ENCODE results near the gene KIAA1217. TPM values are rescaled to one million over a fixed set of nuclear protein-coding genes. Genes with fewer than 3 reads are reported as not detected.

KIAA1217 gene
- total RNA-seq, 1 experiment from 2014 or later: 7.8 TPM

- no peaks in the 10 kb centered on the region for H3K79me2 ChIP-seq (ENCODE audit: insufficient read depth, low read length)
- peak overlapping the region; percentile 55 for H3K4me2 ChIP-seq (ENCODE audit: low read length)
- H3K4me1 ChIP-seq (ENCODE audit: control insufficient read depth in 1 of 2, insufficient read depth in 2 of 2, low read length in 2 of 2): peaks cover 2 to 13% of the 10 kb centered on the region in 2 experiments; a peak in 2 of 4 replicates
- ChIA-PET CTCF (interaction anchor here (0.9 to 1.9 kb wide), 6 partner anchors 9 to 136 kb away, joined by 3 to 6 read pairs (median 3); no protein-coding TSS in a partner anchor), POLR2A (no interaction called here), RAD21 (ENCODE audit: low non-redundant PET in 1 of 2, low total read pairs in 2 of 2, uncharacterized antibody in 2 of 2, unreplicated experiment in 2 of 2) (no interaction called here)
- intact Hi-C loops (cut with micrococcal nuclease): loop anchor here (1.0 kb wide), 1 partner anchor 120 kb away; no protein-coding TSS in a partner anchor
- H2AFZ ChIP-seq (ENCODE audit: low read depth, low read length, poor library complexity, severe bottlenecking): no peak overlapping the region
- DNase-seq (ENCODE audit: low read depth, low spot score) (no peak), ATAC-seq (peak; percentile 58)
- H3K9ac ChIP-seq (ENCODE audit: low read length): no peak overlapping the region
- H3K4me3 ChIP-seq (replicated peaks in 1 of 2; ENCODE audit: low read depth in 1 of 2, low read length in 2 of 2): no peak overlapping the region
- TF ChIP-seq CBX3 (IDR thresholded peaks at IDR 0.05; ENCODE audit: low read depth): no peak
- TF ChIP-seq ZFX (IDR thresholded peaks at IDR 0.05): no peak
- TF ChIP-seq CEBPB (IDR thresholded peaks at IDR 0.05; ENCODE audit: low read depth): no peak
- no peak for TF ChIP-seq EZH2 (IDR thresholded peaks at IDR 0.05)
- TF ChIP-seq MAX (IDR thresholded peaks at IDR 0.05): no peak
- no peak for TF ChIP-seq SP1 (IDR thresholded peaks at IDR 0.05; ENCODE audit: low read depth)
- H3K27me3 ChIP-seq (ENCODE audit: insufficient read depth, low read length): 0 out of 2 replicates have a peak, but pooled peaks cover 5% of the 10 kb centered on the region
- no TSS peak for BruUV-seq (replicated peaks)
- H3K9me2 ChIP-seq (ENCODE audit: insufficient read depth): no peaks in the 10 kb centered on the region
- no peaks in the 10 kb centered on the region for H3K36me3 ChIP-seq (ENCODE audit: control insufficient read depth in 1 of 2, insufficient read depth in 2 of 2, low read length in 2 of 2)
- H3K27ac ChIP-seq (ENCODE audit: low read depth, low read length): no peak overlapping the region
- H3K9me3 ChIP-seq (ENCODE audit: control insufficient read depth in 1 of 2, insufficient read depth in 1 of 2, low read depth in 1 of 2, low read length in 2 of 2): no peaks in the 10 kb centered on the region
- no peaks in the 10 kb centered on the region for H4K20me1 ChIP-seq (ENCODE audit: insufficient read depth)
Observed at GRCh38 chr10:24382979-24383663, 174.2 kb downstream of the KIAA1217 start.

GRCh38 chr10:24383681-24384106 is 174.8 kb downstream of the KIAA1217 start:
- no peaks in the 10 kb centered on the region for H3K36me3 ChIP-seq (ENCODE audit: control insufficient read depth in 1 of 2, insufficient read depth in 2 of 2, low read length in 2 of 2)
- H4K20me1 ChIP-seq (ENCODE audit: insufficient read depth): no peaks in the 10 kb centered on the region
- peaks cover 2 to 13% of the 10 kb centered on the region in 2 experiments; a peak in 2 of 4 replicates for H3K4me1 ChIP-seq (ENCODE audit: control insufficient read depth in 1 of 2, insufficient read depth in 2 of 2, low read length in 2 of 2)
- peak overlapping the region; percentile 55 for H3K4me2 ChIP-seq (ENCODE audit: low read length)
- intact Hi-C loops (cut with micrococcal nuclease): loop anchor here (1.0 kb wide), 1 partner anchor 120 kb away; no protein-coding TSS in a partner anchor
- H3K4me3 ChIP-seq (replicated peaks in 1 of 2; ENCODE audit: low read depth in 1 of 2, low read length in 2 of 2): no peak overlapping the region
- no peak overlapping the region for H2AFZ ChIP-seq (ENCODE audit: low read depth, low read length, poor library complexity, severe bottlenecking)
- H3K79me2 ChIP-seq (ENCODE audit: insufficient read depth, low read length): no peaks in the 10 kb centered on the region
- ATAC-seq (peak; percentile 85), DNase-seq (ENCODE audit: low read depth, low spot score) (peak; percentile 81)
- H3K9ac ChIP-seq (ENCODE audit: low read length): no peak overlapping the region
- 0 out of 2 replicates have a peak, but pooled peaks cover 5% of the 10 kb centered on the region for H3K27me3 ChIP-seq (ENCODE audit: insufficient read depth, low read length)
- no TSS peak for BruUV-seq (replicated peaks)
- no peaks in the 10 kb centered on the region for H3K9me3 ChIP-seq (ENCODE audit: control insufficient read depth in 1 of 2, insufficient read depth in 1 of 2, low read depth in 1 of 2, low read length in 2 of 2)
- no peaks in the 10 kb centered on the region for H3K9me2 ChIP-seq (ENCODE audit: insufficient read depth)
- CTCF ChIA-PET: interaction anchor here (0.9 to 1.9 kb wide), 6 partner anchors 9 to 136 kb away, joined by 3 to 6 read pairs (median 3); no protein-coding TSS in a partner anchor
- POLR2A ChIA-PET: no interaction called here
- no peak overlapping the region for H3K27ac ChIP-seq (ENCODE audit: low read depth, low read length)
- RAD21 ChIA-PET (ENCODE audit: low non-redundant PET in 1 of 2, low total read pairs in 2 of 2, uncharacterized antibody in 2 of 2, unreplicated experiment in 2 of 2): no interaction called here
- TF ChIP-seq ZFX (IDR thresholded peaks at IDR 0.05): no peak
- TF ChIP-seq TCF7L2 (IDR thresholded peaks at IDR 0.05; ENCODE audit: borderline replicate concordance, extremely low read depth, insufficient read depth, insufficient read length): peak; percentile 38
- TF ChIP-seq JUND (IDR thresholded peaks at IDR 0.05): peak; percentile 55; the same call in 1 of the 2 replicates
- TF ChIP-seq POLR2AphosphoS5 (IDR thresholded peaks at IDR 0.05; ENCODE audit: low read depth, low read length): peak; percentile 38; the same call in 1 of the 2 replicates
- no peak for TF ChIP-seq EZH2phosphoT487 (IDR thresholded peaks at IDR 0.05; ENCODE audit: borderline replicate concordance)
- no peak for TF ChIP-seq REST (IDR thresholded peaks at IDR 0.05; ENCODE audit: low read depth)
- TF ChIP-seq SP1 (IDR thresholded peaks at IDR 0.05; ENCODE audit: low read depth): peak; percentile 38; the same call in 1 of the 2 replicates
- peak; percentile 56 for TF ChIP-seq RAD21 (IDR thresholded peaks at IDR 0.05; ENCODE audit: low read depth)
- peak; percentile 54 for TF ChIP-seq FOSL1 (IDR thresholded peaks at IDR 0.05; ENCODE audit: low read depth)
- peak; percentile 24 for TF ChIP-seq YY1 (IDR thresholded peaks at IDR 0.05; ENCODE audit: extremely low read depth, insufficient replicate concordance, low read depth, low read length)
